ENCODE measurements around the gene MSX1.
"Not testable (repeated sequence)": the region's sequence is repeated elsewhere in the genome, so short reads cannot be mapped to it uniquely, and the experiment has no call there.

Gene MSX1

GRCh38 chr4:4820261-4820660 lies 39.2 kb upstream of the MSX1 start:
- 95% methylated on average over 14 of the region's 14 CpGs for WGBS (ENCODE audit: insufficient coverage)
- DNase-seq = no peak
- peaks cover 0 to 19% (median 12%) of the 10 kb centered on the region in 5 experiments for H3K9me3 ChIP-seq (ENCODE audit: control extremely low read depth in 1 of 5, control insufficient read depth in 4 of 5, insufficient read depth in 2 of 5, low read depth in 1 of 5, low read length in 4 of 5)
- no peaks in the 10 kb centered on the region for H3K36me3 ChIP-seq (ENCODE audit: control insufficient read depth in 4 of 4, insufficient read depth in 4 of 4, low read length in 3 of 4)
- H3K27me3 ChIP-seq (replicated peaks in 2 of 5; ENCODE audit: control insufficient read depth in 4 of 5, insufficient read depth in 5 of 5, low read length in 4 of 5) = peaks cover 0 to 15% (median 2%) of the 10 kb centered on the region in 5 experiments
- CTCF ChIA-PET = interaction anchor here (0.6 kb wide), 1 partner anchor 402 kb away, joined by 3 read pairs; no protein-coding TSS in a partner anchor
- H3K4me1 ChIP-seq (ENCODE audit: control extremely low read depth in 1 of 4, control insufficient read depth in 4 of 4, insufficient read depth in 4 of 4, low read length in 3 of 4) = no peaks in the 10 kb centered on the region
- no peak overlapping the region for H3K4me3 ChIP-seq (ENCODE audit: control insufficient read depth in 1 of 7, extremely low read depth in 1 of 7, insufficient read depth in 4 of 7, low read depth in 2 of 7, low read length in 6 of 7)
- H3K27ac ChIP-seq (ENCODE audit: insufficient read depth in 1 of 2, low read depth in 1 of 2, low read length in 2 of 2, poor library complexity in 1 of 2, severe bottlenecking in 2 of 2) = no peak overlapping the region
- POLR2A ChIA-PET = no interaction called here

- Histone ChIP-seq H3K27ac (ENCODE audit: insufficient read depth in 1 of 2, low read depth in 1 of 2, low read length in 2 of 2, poor library complexity in 1 of 2, severe bottlenecking in 2 of 2) (no peak overlapping the region), H3K4me1 (ENCODE audit: control extremely low read depth in 1 of 4, control insufficient read depth in 4 of 4, insufficient read depth in 4 of 4, low read length in 3 of 4) (no peaks in the 10 kb centered on the region), H3K27me3 (replicated peaks in 2 of 5; ENCODE audit: control insufficient read depth in 4 of 5, insufficient read depth in 5 of 5, low read length in 4 of 5) (peaks cover 0 to 12% (median 2%) of the 10 kb centered on the region in 5 experiments), H3K4me3 (ENCODE audit: control insufficient read depth in 1 of 7, extremely low read depth in 1 of 7, insufficient read depth in 4 of 7, low read depth in 2 of 7, low read length in 6 of 7) (no peak overlapping the region), H3K9me3 (ENCODE audit: control extremely low read depth in 1 of 5, control insufficient read depth in 4 of 5, insufficient read depth in 2 of 5, low read depth in 1 of 5, low read length in 4 of 5) (peaks cover 0 to 24% (median 13%) of the 10 kb centered on the region in 5 experiments), H3K36me3 (ENCODE audit: control insufficient read depth in 4 of 4, insufficient read depth in 4 of 4, low read length in 3 of 4) (no peaks in the 10 kb centered on the region)
- ChIA-PET POLR2A (no interaction called here), CTCF (interaction anchor here (0.6 kb wide), 1 partner anchor 403 kb away, joined by 3 read pairs; no protein-coding TSS in a partner anchor)
- WGBS (ENCODE audit: insufficient coverage) = 93% methylated on average over 3 of the region's 3 CpGs
- no peak for DNase-seq
Observed at GRCh38 chr4:4820739-4821138, 38.7 kb upstream of the MSX1 start.

GRCh38 chr4:4821577-4821976 lies 37.9 kb upstream of the MSX1 start:
- Histone ChIP-seq H3K9me3 (ENCODE audit: control extremely low read depth in 1 of 5, control insufficient read depth in 4 of 5, insufficient read depth in 2 of 5, low read depth in 1 of 5, low read length in 4 of 5) (peaks cover 0 to 20% (median 8%) of the 10 kb centered on the region in 5 experiments), H3K4me3 (ENCODE audit: control insufficient read depth in 1 of 7, extremely low read depth in 1 of 7, insufficient read depth in 4 of 7, low read depth in 2 of 7, low read length in 6 of 7) (no peak overlapping the region), H3K27me3 (replicated peaks in 2 of 5; ENCODE audit: control insufficient read depth in 4 of 5, insufficient read depth in 5 of 5, low read length in 4 of 5) (peaks cover 0 to 12% (median 2%) of the 10 kb centered on the region in 5 experiments), H3K27ac (ENCODE audit: insufficient read depth in 1 of 2, low read depth in 1 of 2, low read length in 2 of 2, poor library complexity in 1 of 2, severe bottlenecking in 2 of 2) (no peak overlapping the region), H3K4me1 (ENCODE audit: control extremely low read depth in 1 of 4, control insufficient read depth in 4 of 4, insufficient read depth in 4 of 4, low read length in 3 of 4) (no peaks in the 10 kb centered on the region), H3K36me3 (ENCODE audit: control insufficient read depth in 4 of 4, insufficient read depth in 4 of 4, low read length in 3 of 4) (no peaks in the 10 kb centered on the region)
- DNase-seq = no peak
- ChIA-PET POLR2A (no interaction called here), CTCF (no interaction called here)

DNA sequence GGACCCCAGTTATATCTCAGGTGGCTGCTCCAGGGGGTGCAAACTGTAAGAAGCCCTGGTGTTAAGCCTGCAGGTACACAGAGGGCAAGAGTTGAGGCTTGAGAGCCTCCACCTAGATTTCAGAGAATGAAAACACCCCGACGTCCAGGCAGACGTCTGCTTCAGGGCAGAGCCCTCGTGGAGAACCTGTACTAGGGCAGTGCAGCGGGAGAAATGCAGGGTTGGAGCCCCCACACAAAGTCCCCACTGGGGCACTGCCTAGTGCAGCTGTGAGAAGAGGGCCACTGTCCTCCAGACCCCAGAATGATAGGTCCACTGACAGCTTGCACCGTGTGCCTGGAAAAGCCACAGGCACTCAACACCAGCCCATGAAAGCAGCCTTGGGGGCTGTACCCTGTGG lies 37.2 kb upstream of the MSX1 start:
- H3K4me3 ChIP-seq (ENCODE audit: control insufficient read depth in 1 of 7, extremely low read depth in 1 of 7, insufficient read depth in 4 of 7, low read depth in 2 of 7, low read length in 6 of 7); H3K36me3 ChIP-seq (ENCODE audit: control insufficient read depth in 4 of 4, insufficient read depth in 4 of 4, low read length in 3 of 4); CTCF ChIA-PET; H3K27ac ChIP-seq (ENCODE audit: insufficient read depth in 1 of 2, low read depth in 1 of 2, low read length in 2 of 2, poor library complexity in 1 of 2, severe bottlenecking in 2 of 2); POLR2A ChIA-PET; H3K4me1 ChIP-seq (ENCODE audit: control extremely low read depth in 1 of 4, control insufficient read depth in 4 of 4, insufficient read depth in 4 of 4, low read length in 3 of 4); DNase-seq: not testable (repeated sequence)
- 100% methylated on average over 5 of the region's 6 CpGs for WGBS (ENCODE audit: insufficient coverage)
- H3K9me3 ChIP-seq (ENCODE audit: control extremely low read depth in 1 of 5, control insufficient read depth in 4 of 5, insufficient read depth in 2 of 5, low read depth in 1 of 5, low read length in 4 of 5) = peaks cover 0 to 14% (median 2%) of the 10 kb centered on the region in 5 experiments
- H3K27me3 ChIP-seq (replicated peaks in 2 of 5; ENCODE audit: control insufficient read depth in 4 of 5, insufficient read depth in 5 of 5, low read length in 4 of 5) = peaks cover 0 to 12% (median 2%) of the 10 kb centered on the region in 5 experiments

DNA sequence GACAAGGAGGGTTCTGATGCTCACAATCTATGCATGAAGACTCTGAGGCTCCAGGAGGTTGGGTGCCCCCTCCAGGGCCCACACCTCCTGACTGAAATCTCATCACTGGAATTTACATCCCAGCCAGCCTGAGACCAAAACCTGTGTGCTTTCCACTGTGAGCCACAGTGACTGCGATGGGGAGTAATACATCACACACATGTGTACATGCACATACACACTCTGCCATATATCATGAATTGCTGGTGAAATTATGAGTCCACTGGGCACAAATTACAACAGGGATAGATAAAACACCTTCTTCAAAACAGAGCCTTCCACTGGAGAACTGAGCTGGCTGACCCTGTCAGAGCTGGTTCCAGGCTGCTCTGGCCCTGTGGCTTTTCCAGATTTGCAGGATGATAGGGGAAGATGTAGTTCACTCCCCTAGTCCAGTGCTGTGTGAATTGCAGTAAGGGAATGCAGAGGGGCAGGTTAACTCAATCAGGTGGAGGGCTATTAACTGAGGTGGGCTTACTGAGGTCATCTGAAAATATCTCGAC lies 35.8 kb upstream of the MSX1 start:
- no CpG with 5 or more reads among the region's 2 CpGs for WGBS (ENCODE audit: insufficient coverage)
- Histone ChIP-seq H3K4me3 (ENCODE audit: control insufficient read depth in 1 of 7, extremely low read depth in 1 of 7, insufficient read depth in 4 of 7, low read depth in 2 of 7, low read length in 6 of 7) (no peak overlapping the region), H3K27ac (ENCODE audit: insufficient read depth in 1 of 2, low read depth in 1 of 2, low read length in 2 of 2, poor library complexity in 1 of 2, severe bottlenecking in 2 of 2) (no peak overlapping the region), H3K36me3 (ENCODE audit: control insufficient read depth in 4 of 4, insufficient read depth in 4 of 4, low read length in 3 of 4) (no peaks in the 10 kb centered on the region), H3K4me1 (ENCODE audit: control extremely low read depth in 1 of 4, control insufficient read depth in 4 of 4, insufficient read depth in 4 of 4, low read length in 3 of 4) (no peaks in the 10 kb centered on the region), H3K27me3 (replicated peaks in 2 of 5; ENCODE audit: control insufficient read depth in 4 of 5, insufficient read depth in 5 of 5, low read length in 4 of 5) (peaks cover 0 to 7% (median 2%) of the 10 kb centered on the region in 5 experiments), H3K9me3 (ENCODE audit: control extremely low read depth in 1 of 5, control insufficient read depth in 4 of 5, insufficient read depth in 2 of 5, low read depth in 1 of 5, low read length in 4 of 5) (peaks cover 0 to 10% (median 0%) of the 10 kb centered on the region in 5 experiments)
- ChIA-PET CTCF (no interaction called here), POLR2A (no interaction called here)
- DNase-seq = no peak

GRCh38 chr4:4824232-4824631 lies 35.2 kb upstream of the MSX1 start:
- Histone ChIP-seq H3K27me3 (replicated peaks in 2 of 5; ENCODE audit: control insufficient read depth in 4 of 5, insufficient read depth in 5 of 5, low read length in 4 of 5) (peaks cover 0 to 2% (median 0%) of the 10 kb centered on the region in 5 experiments), H3K4me1 (ENCODE audit: control extremely low read depth in 1 of 4, control insufficient read depth in 4 of 4, insufficient read depth in 4 of 4, low read length in 3 of 4) (no peaks in the 10 kb centered on the region), H3K9me3 (ENCODE audit: control extremely low read depth in 1 of 5, control insufficient read depth in 4 of 5, insufficient read depth in 2 of 5, low read depth in 1 of 5, low read length in 4 of 5) (peaks cover 0 to 10% (median 0%) of the 10 kb centered on the region in 5 experiments), H3K36me3 (ENCODE audit: control insufficient read depth in 4 of 4, insufficient read depth in 4 of 4, low read length in 3 of 4) (no peaks in the 10 kb centered on the region), H3K27ac (ENCODE audit: insufficient read depth in 1 of 2, low read depth in 1 of 2, low read length in 2 of 2, poor library complexity in 1 of 2, severe bottlenecking in 2 of 2) (no peak overlapping the region), H3K4me3 (ENCODE audit: control insufficient read depth in 1 of 7, extremely low read depth in 1 of 7, insufficient read depth in 4 of 7, low read depth in 2 of 7, low read length in 6 of 7) (no peak overlapping the region)
- no peak for DNase-seq
- ChIA-PET CTCF (no interaction called here), POLR2A (no interaction called here)
- WGBS (ENCODE audit: insufficient coverage) = 86% methylated on average over 3 of the region's 3 CpGs

DNA sequence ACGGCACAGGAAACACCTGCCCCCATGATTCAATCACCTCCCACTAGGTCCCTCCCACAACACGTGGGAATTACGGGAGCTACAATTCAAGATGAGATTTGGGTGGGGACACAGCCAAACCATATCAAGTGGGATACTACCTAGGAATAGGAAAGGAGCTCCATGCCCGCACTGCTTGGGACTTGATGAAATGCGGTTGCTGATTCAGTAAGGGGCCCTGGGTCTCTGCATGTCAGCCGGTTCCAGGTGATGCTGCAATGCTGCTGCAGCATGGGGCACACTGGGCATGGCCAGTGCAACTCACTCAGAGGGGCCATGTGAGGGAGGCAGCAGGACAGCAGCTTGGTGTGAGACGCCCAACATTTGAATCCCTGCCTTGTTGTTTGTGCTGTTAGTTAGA lies 34.0 kb upstream of the MSX1 start:
- DNase-seq = no peak
- H3K9me3 ChIP-seq (ENCODE audit: control extremely low read depth in 1 of 5, control insufficient read depth in 4 of 5, insufficient read depth in 2 of 5, low read depth in 1 of 5, low read length in 4 of 5) = peaks cover 0 to 10% (median 0%) of the 10 kb centered on the region in 5 experiments
- no peaks in the 10 kb centered on the region for H3K4me1 ChIP-seq (ENCODE audit: control extremely low read depth in 1 of 4, control insufficient read depth in 4 of 4, insufficient read depth in 4 of 4, low read length in 3 of 4)
- H3K36me3 ChIP-seq (ENCODE audit: control insufficient read depth in 4 of 4, insufficient read depth in 4 of 4, low read length in 3 of 4) = no peaks in the 10 kb centered on the region
- H3K27me3 ChIP-seq (replicated peaks in 2 of 5; ENCODE audit: control insufficient read depth in 4 of 5, insufficient read depth in 5 of 5, low read length in 4 of 5) = peaks cover 0 to 1% (median 0%) of the 10 kb centered on the region in 5 experiments
- WGBS (ENCODE audit: insufficient coverage) = 81% methylated on average over 5 of the region's 7 CpGs
- ChIA-PET CTCF (no interaction called here), POLR2A (no interaction called here)
- no peak overlapping the region for H3K27ac ChIP-seq (ENCODE audit: insufficient read depth in 1 of 2, low read depth in 1 of 2, low read length in 2 of 2, poor library complexity in 1 of 2, severe bottlenecking in 2 of 2)
- H3K4me3 ChIP-seq (ENCODE audit: control insufficient read depth in 1 of 7, extremely low read depth in 1 of 7, insufficient read depth in 4 of 7, low read depth in 2 of 7, low read length in 6 of 7) = no peak overlapping the region
